Spleen (tissue), 11 donors: ENCODE data around the gene OR7C2. TPM values are rescaled to one million over a fixed set of nuclear protein-coding genes. Genes with fewer than 3 reads are reported as not detected.

Experiments
- DNase-seq: peaks from one replicate; pipeline ENCODE4 v3.0.0-alpha.2; 2020
- H3K27ac ChIP-seq, 8 donors: fragments of 200-600 bp; sonication (generic) in 7 of 8; 1 replicate in 4 of 8; 2 replicates in 4 of 8; pipeline versions ENCODE4 v1.5.0 to v1.8.0; 2016 to 2021; ENCODE audit warnings: inconsistent platforms in 4 of 8, mild to moderate bottlenecking in 4 of 8, moderate library complexity in 1 of 8
- H3K27me3 ChIP-seq, 7 donors: fragments of 200-600 bp; sonication (generic) in 6 of 7; replicated peaks in 1 of 7; 1 replicate in 4 of 7; 2 replicates in 3 of 7; pipeline versions ENCODE4 v1.5.0 to v1.8.0; 2016 to 2021; ENCODE audit warnings: inconsistent platforms in 3 of 7, mild to moderate bottlenecking in 1 of 7
- H3K36me3 ChIP-seq, 6 donors: fragments of 200-600 bp; sonication (generic) in 5 of 6; 1 replicate in 4 of 6; 2 replicates in 2 of 6; pipeline versions ENCODE4 v1.5.0 to v1.8.0; 2016 to 2021; ENCODE audit warnings: inconsistent platforms in 2 of 6
- H3K4me1 ChIP-seq, 6 donors: fragments of 200-600 bp; sonication (generic) in 5 of 6; 1 replicate in 3 of 6; 2 replicates in 3 of 6; pipeline versions ENCODE4 v1.5.0 to v1.8.0; 2016 to 2021; ENCODE audit warnings: inconsistent platforms in 3 of 6
- H3K4me3 ChIP-seq, 8 donors: fragments of 200-600 bp; sonication (generic) in 7 of 8; 1 replicate in 4 of 8; 2 replicates in 4 of 8; pipeline versions ENCODE4 v1.5.0 to v1.8.0; 2016 to 2021; ENCODE audit warnings: inconsistent platforms in 4 of 8, mild to moderate bottlenecking in 4 of 8, moderate library complexity in 2 of 8
- H3K9me3 ChIP-seq, 8 donors: fragments of 200-600 bp; sonication (generic) in 7 of 8; 1 replicate in 4 of 8; 2 replicates in 4 of 8; pipeline versions ENCODE4 v1.5.0 to v1.8.0; 2016 to 2021; ENCODE audit warnings: inconsistent platforms in 4 of 8
- POLR2A ChIP-seq, 3 donors: fragments of 450-650 bp; IDR thresholded peaks; one replicate each; pipeline ENCODE4 v1.5.1; 2017; ENCODE audit warnings: antibody characterized with exemption in 3 of 3, mild to moderate bottlenecking in 1 of 3
- POLR2AphosphoS5 ChIP-seq, 3 donors: sonication (generic); formaldehyde crosslinking; IDR thresholded peaks; one replicate each; pipeline ENCODE4 v1.5.1; 2017; ENCODE audit warnings: antibody characterized with exemption in 3 of 3
- WGBS, 5 donors: extraction: QIAGEN DNeasy Blood & Tissue Kit in 3 of 5; methylation state at CpG; one replicate each; pipeline versions ENCODE4 v1.1.5 to v1.1.7; 2013 to 2018; 5-methylcytosine and 5-hydroxymethylcytosine counted together
- intact Hi-C: fragments of 100-400 bp; cut with DNase I; formaldehyde crosslinking; loops from one replicate; pipeline ENCODE4 v1.15.0; 2023; ENCODE audit warnings: low total_unique reads
- polyA plus RNA-seq, 3 donors: library from polyadenylated mRNA; stranded (reverse); fragments of 200-250 nt; gene quantifications; one replicate each; pipeline ENCODE4 v1.2.1, GENCODE V29; 2013
- total RNA-seq, 7 donors: library from RNA; depleted of rRNA in 3 of 7; stranded (reverse); fragments of >200 nt in 3 of 7; fragmentation: NEBNext Ultra II Directional in 4 of 7; extraction: Animal tissue kit (Norgen Biotek cat#: 25700) in 4 of 7; gene quantifications; one replicate each; pipeline versions ENCODE4 v1.1.0 to v1.2.1, GENCODE V29; 2016 to 2021
- TF ChIP-seq, protein P1 (sequence below), 11 experiments: fragments of 200-600 bp in 7 of 11; fragments of 450-650 bp in 4 of 11; sonication (generic) in 4 of 11; IDR thresholded peaks in 8 of 11; conservative IDR thresholded peaks in 3 of 11; 1 replicate in 7 of 11; 2 replicates in 4 of 11; pipeline versions ENCODE4 v1.4.0 to v1.8.0; 2016 to 2021; ENCODE audit warnings: antibody characterized with exemption in 11 of 11, inconsistent platforms in 4 of 11, mild to moderate bottlenecking in 1 of 11
- donor health status: healthy with polysubstance abuse.
- donor health status: DM: no; HTN: no; CAD: no; lungs with moderate emphysema.
- donor health status: DM: no; HTN: no; CAD: no.
- donor health status: Bipolar disorder and iron deficiency.
- donor health status: healthy.
- donor health status: DM: no; HTN: no; CAD: no.
- donor health status: DM: yes; HTN: yes; CAD: no.

Gene OR7C2
- total and polyA plus RNA-seq, 10 donors, result not detected

- H3K4me3 ChIP-seq, result no peak overlapping the region
- H3K9me3 ChIP-seq, result peaks cover 0 to 6% (median 0%) of the 10 kb centered on the region in 8 donors
- WGBS, 5 donors, result 94 to 96% (median 95%) methylated on average over 14 of the region's 14 CpGs
- H3K27ac ChIP-seq, result no peak overlapping the region
- TF ChIP-seq POLR2A (IDR thresholded peaks at IDR 0.05) (no peak), POLR2AphosphoS5 (IDR thresholded peaks at IDR 0.05) (no peak)
- TF ChIP-seq, protein P1, sequence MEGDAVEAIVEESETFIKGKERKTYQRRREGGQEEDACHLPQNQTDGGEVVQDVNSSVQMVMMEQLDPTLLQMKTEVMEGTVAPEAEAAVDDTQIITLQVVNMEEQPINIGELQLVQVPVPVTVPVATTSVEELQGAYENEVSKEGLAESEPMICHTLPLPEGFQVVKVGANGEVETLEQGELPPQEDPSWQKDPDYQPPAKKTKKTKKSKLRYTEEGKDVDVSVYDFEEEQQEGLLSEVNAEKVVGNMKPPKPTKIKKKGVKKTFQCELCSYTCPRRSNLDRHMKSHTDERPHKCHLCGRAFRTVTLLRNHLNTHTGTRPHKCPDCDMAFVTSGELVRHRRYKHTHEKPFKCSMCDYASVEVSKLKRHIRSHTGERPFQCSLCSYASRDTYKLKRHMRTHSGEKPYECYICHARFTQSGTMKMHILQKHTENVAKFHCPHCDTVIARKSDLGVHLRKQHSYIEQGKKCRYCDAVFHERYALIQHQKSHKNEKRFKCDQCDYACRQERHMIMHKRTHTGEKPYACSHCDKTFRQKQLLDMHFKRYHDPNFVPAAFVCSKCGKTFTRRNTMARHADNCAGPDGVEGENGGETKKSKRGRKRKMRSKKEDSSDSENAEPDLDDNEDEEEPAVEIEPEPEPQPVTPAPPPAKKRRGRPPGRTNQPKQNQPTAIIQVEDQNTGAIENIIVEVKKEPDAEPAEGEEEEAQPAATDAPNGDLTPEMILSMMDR (IDR thresholded peaks at IDR 0.05 in 8 of 11, conservative IDR thresholded peaks at IDR 0.05 in 3 of 11), result no peak
- no peak for DNase-seq
- H3K27me3 ChIP-seq, result peaks cover 0 to 14% (median 3%) of the 10 kb centered on the region in 7 donors
- intact Hi-C loops, result no loop called here
- no peaks in the 10 kb centered on the region for H3K4me1 ChIP-seq
- no peaks in the 10 kb centered on the region for H3K36me3 ChIP-seq
Observed at GRCh38 chr19:14968247-14968646, 27.0 kb downstream of the OR7C2 start.

- no peak for TF ChIP-seq POLR2AphosphoS5 (IDR thresholded peaks at IDR 0.05)
- TF ChIP-seq, protein P1 (IDR thresholded peaks at IDR 0.05 in 8 of 11, conservative IDR thresholded peaks at IDR 0.05 in 3 of 11), result no peak
- no peak for TF ChIP-seq POLR2A (IDR thresholded peaks at IDR 0.05)
- intact Hi-C loops, result no loop called here
- H3K4me1 ChIP-seq, result no peaks in the 10 kb centered on the region
- H3K36me3 ChIP-seq, result no peaks in the 10 kb centered on the region
- no peak overlapping the region for H3K27ac ChIP-seq
- H3K4me3 ChIP-seq, result no peak overlapping the region
- H3K27me3 ChIP-seq, result peaks cover 0 to 25% (median 3%) of the 10 kb centered on the region in 7 donors
- 75 to 95% (median 82%) methylated on average over 6 to 7 of the region's 7 CpGs for WGBS, 5 donors
- peaks cover 0 to 3% (median 0%) of the 10 kb centered on the region in 8 donors for H3K9me3 ChIP-seq
- no peak for DNase-seq
Observed at GRCh38 chr19:14971474-14971873, 30.2 kb downstream of the OR7C2 start.

DNA sequence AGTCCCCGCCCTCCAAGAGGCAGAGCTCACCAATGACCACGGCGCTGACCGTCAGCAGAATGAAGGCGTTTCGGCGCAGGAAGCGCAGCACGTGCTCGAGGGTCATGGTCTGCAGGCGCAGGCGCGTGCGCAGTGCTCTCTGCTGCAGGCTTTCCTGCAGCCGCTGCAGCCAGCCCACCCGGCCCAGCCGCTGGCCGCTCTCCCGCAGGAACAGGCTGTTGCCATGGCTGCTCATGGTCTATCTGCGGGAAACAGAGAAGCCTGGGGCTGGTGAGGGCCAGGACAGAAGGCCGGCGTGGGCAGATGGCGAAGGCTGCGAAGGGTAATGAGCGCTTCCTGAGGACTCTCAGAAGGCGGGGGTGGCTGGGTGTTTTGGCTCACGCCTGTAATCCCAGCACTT, 31.4 kb downstream of the OR7C2 start:
- 87 to 93% (median 90%) methylated on average over 23 to 27 of the region's 27 CpGs for WGBS, 5 donors

GRCh38 chr19:14974488-14974887, 33.2 kb downstream of the OR7C2 start:
- Histone ChIP-seq H3K9me3 (peaks cover 0 to 4% (median 0%) of the 10 kb centered on the region in 8 donors), H3K4me1 (peaks cover 0 to 4% (median 0%) of the 10 kb centered on the region in 6 donors), H3K27me3 (peaks cover 0 to 55% (median 24%) of the 10 kb centered on the region in 7 donors), H3K27ac (no peak overlapping the region), H3K4me3 (no peak overlapping the region), H3K36me3 (no peaks in the 10 kb centered on the region)
- 61 to 77% (median 69%) methylated on average over 4 of the region's 4 CpGs for WGBS, 5 donors
- TF ChIP-seq POLR2AphosphoS5 (IDR thresholded peaks at IDR 0.05), result no peak
- TF ChIP-seq, protein P1 (IDR thresholded peaks at IDR 0.05 in 8 of 11, conservative IDR thresholded peaks at IDR 0.05 in 3 of 11), result no peak
- TF ChIP-seq POLR2A (IDR thresholded peaks at IDR 0.05), result no peak
- no peak for DNase-seq
- intact Hi-C loops, result no loop called here

More for the DNA sequence above, 31.4 kb downstream of the OR7C2 start:
- no peak for DNase-seq
- H3K36me3 ChIP-seq, result no peaks in the 10 kb centered on the region
- intact Hi-C loops, result no loop called here
- TF ChIP-seq, protein P1 (IDR thresholded peaks at IDR 0.05 in 8 of 11, conservative IDR thresholded peaks at IDR 0.05 in 3 of 11), result no peak
- TF ChIP-seq POLR2A (IDR thresholded peaks at IDR 0.05) (no peak), POLR2AphosphoS5 (IDR thresholded peaks at IDR 0.05) (no peak)
- peaks cover 0 to 37% (median 11%) of the 10 kb centered on the region in 7 donors for H3K27me3 ChIP-seq
- H3K4me1 ChIP-seq, result no peaks in the 10 kb centered on the region
- H3K4me3 ChIP-seq, result no peak overlapping the region
- H3K27ac ChIP-seq, result no peak overlapping the region
- H3K9me3 ChIP-seq, result peaks cover 0 to 5% (median 0%) of the 10 kb centered on the region in 8 donors
